ENCODE measurements around the gene SYT1.

Gene SYT1

DNA sequence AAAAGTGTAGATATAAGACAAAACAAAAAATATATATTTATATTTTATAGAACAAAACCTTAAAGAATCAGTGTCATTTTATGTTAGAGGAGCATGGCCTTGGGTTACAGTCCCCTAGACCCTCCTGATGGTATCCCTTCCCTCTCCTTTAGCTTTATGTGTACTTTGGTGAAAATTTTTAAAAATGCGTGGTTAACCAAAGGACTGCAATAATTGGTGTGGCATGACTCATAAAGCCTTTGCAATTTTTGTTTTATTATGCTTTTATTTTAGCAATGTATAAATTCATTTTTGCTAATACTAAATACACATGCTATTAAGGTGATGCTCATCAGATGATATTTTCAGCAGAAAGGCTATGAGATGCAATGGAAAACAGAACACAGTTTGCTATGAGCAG is 264.4 kb downstream of the SYT1 start:
- no peaks in the 10 kb centered on the region for H3K36me3 ChIP-seq (ENCODE audit: control insufficient read depth, insufficient read depth, low read length)
- H3K9me3 ChIP-seq (ENCODE audit: control insufficient read depth, insufficient read depth, low read length) = no peaks in the 10 kb centered on the region
- H3K4me3 ChIP-seq (ENCODE audit: low read depth, low read length) = no peak overlapping the region
- no peak overlapping the region for H3K9ac ChIP-seq (ENCODE audit: low read depth, low read length)
- no peaks in the 10 kb centered on the region for H3K4me1 ChIP-seq (ENCODE audit: control insufficient read depth, insufficient read depth, low read length)
- H3K27me3 ChIP-seq (ENCODE audit: control insufficient read depth, insufficient read depth, low read length) = no peaks in the 10 kb centered on the region
- no peak overlapping the region for H3K27ac ChIP-seq (ENCODE audit: low read depth, low read length)

DNA sequence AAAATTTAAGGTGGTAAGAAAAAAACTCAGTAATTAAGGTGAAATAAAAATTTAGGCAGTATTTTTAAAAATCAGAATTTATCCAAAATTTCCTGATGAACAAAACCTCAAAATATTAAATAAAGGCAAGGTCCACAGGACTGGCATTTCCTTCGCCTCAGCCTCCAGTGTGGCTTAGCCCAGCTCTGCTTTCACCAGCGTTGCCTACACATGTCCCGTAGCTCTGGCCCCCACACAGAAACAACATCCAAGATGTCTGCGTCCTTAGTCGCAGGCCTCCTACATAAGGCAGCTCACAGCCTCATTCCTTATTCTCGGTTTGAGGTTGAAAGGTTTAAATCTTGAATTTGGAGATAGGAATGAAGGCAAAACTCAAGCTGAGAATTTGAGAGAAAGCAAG is 274.3 kb downstream of the SYT1 start:
- Histone ChIP-seq H3K27ac (ENCODE audit: low read depth, low read length) (no peak overlapping the region), H3K36me3 (ENCODE audit: control insufficient read depth, insufficient read depth, low read length) (no peaks in the 10 kb centered on the region), H3K4me3 (ENCODE audit: low read depth, low read length) (no peak overlapping the region), H3K27me3 (ENCODE audit: control insufficient read depth, insufficient read depth, low read length) (no peaks in the 10 kb centered on the region), H3K4me1 (ENCODE audit: control insufficient read depth, insufficient read depth, low read length) (no peaks in the 10 kb centered on the region), H3K9me3 (ENCODE audit: control insufficient read depth, insufficient read depth, low read length) (no peaks in the 10 kb centered on the region), H3K9ac (ENCODE audit: low read depth, low read length) (no peak overlapping the region)

DNA sequence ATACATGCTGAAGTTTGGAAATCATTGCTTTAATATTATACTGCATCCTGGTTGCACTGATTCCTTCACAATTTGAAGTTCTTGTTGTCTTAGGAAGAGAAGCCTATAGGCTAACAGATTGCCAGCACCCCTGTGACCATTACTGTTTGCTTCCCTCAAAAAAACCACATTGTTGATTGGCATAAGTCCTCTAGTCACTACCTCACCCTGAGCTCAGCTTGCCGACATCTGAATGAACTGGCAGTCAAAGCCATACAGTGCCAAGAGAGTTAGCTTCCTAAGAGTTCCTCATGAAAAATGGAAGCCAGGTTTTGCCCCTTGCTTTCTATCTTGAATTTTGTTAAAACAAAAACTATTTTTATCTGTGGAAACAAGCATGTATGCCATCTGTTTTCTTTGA is 276.1 kb downstream of the SYT1 start:
- Histone ChIP-seq H3K36me3 (ENCODE audit: control insufficient read depth, insufficient read depth, low read length) (no peaks in the 10 kb centered on the region), H3K9me3 (ENCODE audit: control insufficient read depth, insufficient read depth, low read length) (no peaks in the 10 kb centered on the region), H3K27ac (ENCODE audit: low read depth, low read length) (no peak overlapping the region), H3K4me1 (ENCODE audit: control insufficient read depth, insufficient read depth, low read length) (no peaks in the 10 kb centered on the region), H3K27me3 (ENCODE audit: control insufficient read depth, insufficient read depth, low read length) (no peaks in the 10 kb centered on the region), H3K4me3 (ENCODE audit: low read depth, low read length) (no peak overlapping the region), H3K9ac (ENCODE audit: low read depth, low read length) (no peak overlapping the region)

DNA sequence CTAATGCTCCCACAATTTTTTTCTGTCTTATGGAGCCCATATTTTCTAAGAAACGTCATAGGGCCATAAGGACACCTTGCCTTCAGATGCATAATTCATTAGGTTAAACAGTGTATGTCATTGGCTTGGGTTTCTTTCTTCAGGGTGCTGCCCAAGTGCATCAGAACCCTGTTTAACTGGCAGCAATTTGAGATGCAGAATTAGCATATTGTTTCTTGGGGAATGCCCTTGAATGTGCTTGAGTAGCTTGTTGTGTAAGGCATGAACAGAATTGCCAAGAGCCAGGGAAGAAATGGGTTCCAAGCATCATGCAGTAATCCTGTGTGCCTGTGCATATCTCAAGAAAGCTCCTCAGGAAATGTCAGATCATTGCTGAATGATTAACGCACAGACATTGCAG is 277.2 kb downstream of the SYT1 start:
- H3K27ac ChIP-seq (ENCODE audit: low read depth, low read length) = no peak overlapping the region
- no peak overlapping the region for H3K4me3 ChIP-seq (ENCODE audit: low read depth, low read length)
- no peaks in the 10 kb centered on the region for H3K4me1 ChIP-seq (ENCODE audit: control insufficient read depth, insufficient read depth, low read length)
- H3K36me3 ChIP-seq (ENCODE audit: control insufficient read depth, insufficient read depth, low read length) = no peaks in the 10 kb centered on the region
- H3K9ac ChIP-seq (ENCODE audit: low read depth, low read length) = no peak overlapping the region
- no peaks in the 10 kb centered on the region for H3K9me3 ChIP-seq (ENCODE audit: control insufficient read depth, insufficient read depth, low read length)
- no peaks in the 10 kb centered on the region for H3K27me3 ChIP-seq (ENCODE audit: control insufficient read depth, insufficient read depth, low read length)

DNA sequence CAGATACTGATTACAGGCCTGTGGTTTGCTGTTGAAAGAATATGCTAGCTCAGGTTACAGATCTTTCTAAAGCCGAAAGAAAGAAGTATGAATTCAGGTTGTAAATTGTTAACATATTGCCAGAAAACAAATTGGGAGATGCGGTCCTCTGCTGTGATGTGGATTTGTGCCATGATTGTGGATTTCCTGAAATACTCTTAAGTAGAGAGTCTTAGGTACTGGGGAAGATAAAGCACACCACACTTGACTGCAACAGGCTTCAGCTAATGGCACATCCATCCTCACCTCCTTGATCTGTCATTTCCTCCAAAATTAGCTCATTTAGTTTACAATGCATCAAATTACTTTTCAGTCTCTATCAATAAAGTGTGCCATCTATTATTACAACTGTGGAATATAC is 279.2 kb downstream of the SYT1 start:
- H3K9ac ChIP-seq (ENCODE audit: low read depth, low read length) = no peak overlapping the region
- H3K4me3 ChIP-seq (ENCODE audit: low read depth, low read length) = no peak overlapping the region
- no peaks in the 10 kb centered on the region for H3K4me1 ChIP-seq (ENCODE audit: control insufficient read depth, insufficient read depth, low read length)
- H3K9me3 ChIP-seq (ENCODE audit: control insufficient read depth, insufficient read depth, low read length) = no peaks in the 10 kb centered on the region
- no peaks in the 10 kb centered on the region for H3K36me3 ChIP-seq (ENCODE audit: control insufficient read depth, insufficient read depth, low read length)
- no peak overlapping the region for H3K27ac ChIP-seq (ENCODE audit: low read depth, low read length)
- no peaks in the 10 kb centered on the region for H3K27me3 ChIP-seq (ENCODE audit: control insufficient read depth, insufficient read depth, low read length)

DNA sequence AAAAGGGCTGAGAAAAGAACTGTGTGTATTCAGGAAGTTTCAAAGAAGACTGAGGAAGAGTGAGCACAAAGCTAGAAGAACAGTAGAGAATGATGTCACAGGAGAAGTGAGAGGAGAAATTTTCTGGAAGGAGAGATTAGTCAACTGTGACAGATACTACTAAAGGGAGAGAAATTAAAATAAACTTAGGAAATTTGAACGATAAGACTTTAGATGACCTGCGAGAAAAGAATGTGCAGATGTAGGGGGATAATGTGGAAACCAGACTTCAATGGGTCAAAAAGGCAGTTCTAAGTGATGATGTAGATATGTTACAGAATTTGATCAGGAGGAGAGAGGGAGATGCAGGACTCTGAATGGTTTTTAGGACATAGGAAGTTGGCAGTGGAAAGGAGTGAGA is 287.4 kb downstream of the SYT1 start:
- H3K9me3 ChIP-seq (ENCODE audit: control insufficient read depth, insufficient read depth, low read length) = no peaks in the 10 kb centered on the region

DNA sequence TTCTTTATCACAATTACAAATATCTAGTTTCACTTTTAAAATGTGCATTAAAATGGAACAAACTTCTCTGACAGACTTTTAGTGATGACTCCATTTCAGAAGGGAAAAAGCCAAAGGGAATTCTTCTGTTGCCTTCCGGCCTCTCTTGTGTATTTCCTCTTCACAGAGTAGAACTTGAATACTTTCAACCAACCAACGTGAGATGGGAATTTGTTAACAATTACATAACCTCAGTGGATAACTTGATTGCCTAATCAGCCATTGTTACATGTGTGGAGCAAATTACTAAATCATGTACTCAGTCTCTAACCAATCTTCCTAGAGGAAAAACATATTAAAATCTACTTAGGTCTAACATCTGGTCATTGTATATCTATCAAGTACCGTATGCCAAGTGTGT is 291.1 kb downstream of the SYT1 start:
- H3K9ac ChIP-seq (ENCODE audit: low read depth, low read length) = no peak overlapping the region
- H3K36me3 ChIP-seq (ENCODE audit: control insufficient read depth, insufficient read depth, low read length) = no peaks in the 10 kb centered on the region
- H3K9me3 ChIP-seq (ENCODE audit: control insufficient read depth, insufficient read depth, low read length) = no peaks in the 10 kb centered on the region
- no peak overlapping the region for H3K27ac ChIP-seq (ENCODE audit: low read depth, low read length)
- H3K4me3 ChIP-seq (ENCODE audit: low read depth, low read length) = no peak overlapping the region
- H3K27me3 ChIP-seq (ENCODE audit: control insufficient read depth, insufficient read depth, low read length) = no peaks in the 10 kb centered on the region
- no peaks in the 10 kb centered on the region for H3K4me1 ChIP-seq (ENCODE audit: control insufficient read depth, insufficient read depth, low read length)

More for the DNA sequence above, 287.4 kb downstream of the SYT1 start:
- H3K36me3 ChIP-seq (ENCODE audit: control insufficient read depth, insufficient read depth, low read length) = no peaks in the 10 kb centered on the region
- no peak overlapping the region for H3K9ac ChIP-seq (ENCODE audit: low read depth, low read length)
- no peak overlapping the region for H3K27ac ChIP-seq (ENCODE audit: low read depth, low read length)
- H3K4me3 ChIP-seq (ENCODE audit: low read depth, low read length) = no peak overlapping the region
- no peaks in the 10 kb centered on the region for H3K27me3 ChIP-seq (ENCODE audit: control insufficient read depth, insufficient read depth, low read length)
- H3K4me1 ChIP-seq (ENCODE audit: control insufficient read depth, insufficient read depth, low read length) = no peaks in the 10 kb centered on the region

DNA sequence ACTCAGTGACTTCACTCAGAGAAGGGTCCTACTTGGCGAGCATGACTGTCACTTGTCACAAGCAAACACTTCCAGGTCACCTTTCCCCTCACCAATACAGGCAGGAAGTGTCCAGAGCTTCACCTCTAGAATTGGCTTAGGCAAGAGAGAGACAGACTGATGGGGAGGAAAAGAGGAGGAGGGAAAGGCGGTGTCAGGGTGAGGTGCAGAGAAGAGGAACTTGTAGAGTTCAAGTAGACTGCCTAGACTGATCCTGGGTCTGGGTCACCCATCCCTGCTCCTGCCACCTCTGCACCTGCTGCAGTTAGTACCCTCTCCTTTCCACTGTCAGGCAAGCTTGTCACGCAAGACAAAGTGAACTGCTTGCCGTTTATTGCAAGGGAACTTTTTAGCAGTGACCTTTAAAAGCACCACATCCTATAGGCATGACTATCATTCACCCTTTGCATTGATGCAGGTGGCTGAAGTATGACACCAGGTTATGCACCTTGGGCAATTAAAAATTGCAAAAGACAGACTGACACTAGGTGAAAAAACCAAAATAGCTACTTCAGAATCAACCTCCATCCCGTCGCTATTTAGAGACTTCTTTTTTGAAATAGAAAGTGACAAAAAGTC is 292.4 kb downstream of the SYT1 start:
- Histone ChIP-seq H3K36me3 (ENCODE audit: control insufficient read depth, insufficient read depth, low read length) (no peaks in the 10 kb centered on the region), H3K9me3 (ENCODE audit: control insufficient read depth, insufficient read depth, low read length) (no peaks in the 10 kb centered on the region), H3K27me3 (ENCODE audit: control insufficient read depth, insufficient read depth, low read length) (no peaks in the 10 kb centered on the region), H3K9ac (ENCODE audit: low read depth, low read length) (no peak overlapping the region), H3K4me1 (ENCODE audit: control insufficient read depth, insufficient read depth, low read length) (no peaks in the 10 kb centered on the region), H3K27ac (ENCODE audit: low read depth, low read length) (no peak overlapping the region), H3K4me3 (ENCODE audit: low read depth, low read length) (no peak overlapping the region)

DNA sequence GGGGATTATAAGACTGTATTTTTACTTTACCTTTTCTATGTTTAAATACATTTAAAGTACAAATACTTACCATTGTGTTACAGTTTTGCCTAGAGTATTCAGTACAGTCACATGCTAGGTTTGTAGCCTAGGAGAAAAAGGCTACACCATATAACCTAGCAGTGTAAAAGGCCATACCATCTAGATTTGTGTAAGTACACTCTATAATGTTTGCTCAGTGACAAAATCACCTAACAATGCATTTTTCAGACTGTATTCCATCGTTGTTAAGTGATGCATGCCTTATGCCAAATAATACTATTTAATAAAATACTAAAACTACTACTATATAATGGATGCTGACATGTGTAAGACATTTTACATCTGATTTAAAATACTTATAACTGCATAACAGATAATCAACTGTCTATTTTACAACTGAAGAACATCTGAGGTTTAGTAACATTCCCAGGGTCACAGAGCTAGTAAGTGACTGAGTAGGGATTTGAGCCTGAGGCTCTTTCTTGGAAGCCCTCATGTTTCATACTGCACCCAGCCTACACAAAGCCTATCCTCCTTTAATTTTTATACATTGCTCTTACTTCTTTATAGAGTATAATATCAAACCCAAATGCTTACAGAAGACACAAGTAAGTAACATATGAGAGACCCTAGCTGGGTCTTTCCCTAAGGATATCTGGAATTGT is 296.8 kb downstream of the SYT1 start:
- Histone ChIP-seq H3K4me1 (ENCODE audit: control insufficient read depth, insufficient read depth, low read length) (no peaks in the 10 kb centered on the region), H3K4me3 (ENCODE audit: low read depth, low read length) (no peak overlapping the region), H3K9ac (ENCODE audit: low read depth, low read length) (no peak overlapping the region), H3K36me3 (ENCODE audit: control insufficient read depth, insufficient read depth, low read length) (no peaks in the 10 kb centered on the region), H3K27ac (ENCODE audit: low read depth, low read length) (no peak overlapping the region), H3K27me3 (ENCODE audit: control insufficient read depth, insufficient read depth, low read length) (no peaks in the 10 kb centered on the region), H3K9me3 (ENCODE audit: control insufficient read depth, insufficient read depth, low read length) (no peaks in the 10 kb centered on the region)

DNA sequence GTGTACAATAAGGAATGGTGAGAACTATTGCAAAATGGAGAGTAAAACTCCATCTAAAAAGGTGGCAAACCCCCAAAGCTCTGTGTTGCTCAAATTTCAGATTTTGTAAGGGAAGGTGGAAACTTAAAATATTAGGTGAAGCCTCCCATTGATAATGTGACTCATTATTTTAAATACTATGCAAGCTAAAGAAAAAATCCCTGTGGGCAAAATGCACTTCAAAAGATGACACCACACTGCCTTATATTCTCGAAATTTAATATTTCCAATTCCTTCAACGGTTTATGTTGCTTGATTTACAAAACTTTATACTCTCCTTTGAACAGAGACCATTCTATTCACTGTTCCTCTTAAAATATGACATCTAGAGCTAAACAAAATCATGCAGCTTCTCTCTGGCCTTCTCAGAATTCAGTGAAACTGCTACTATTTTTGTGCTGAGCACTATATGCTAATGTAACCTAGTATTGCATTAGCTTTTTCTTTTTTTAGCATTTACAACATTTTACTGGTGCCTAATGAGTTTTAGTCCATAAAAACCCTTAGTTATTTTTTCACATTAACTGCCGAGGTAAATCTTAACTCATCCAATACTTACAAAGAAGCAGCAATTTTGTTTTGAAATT is 297.7 kb downstream of the SYT1 start:
- Histone ChIP-seq H3K36me3 (ENCODE audit: control insufficient read depth, insufficient read depth, low read length) (no peaks in the 10 kb centered on the region), H3K27ac (ENCODE audit: low read depth, low read length) (no peak overlapping the region), H3K9ac (ENCODE audit: low read depth, low read length) (no peak overlapping the region), H3K4me3 (ENCODE audit: low read depth, low read length) (no peak overlapping the region), H3K4me1 (ENCODE audit: control insufficient read depth, insufficient read depth, low read length) (no peaks in the 10 kb centered on the region), H3K9me3 (ENCODE audit: control insufficient read depth, insufficient read depth, low read length) (no peaks in the 10 kb centered on the region), H3K27me3 (ENCODE audit: control insufficient read depth, insufficient read depth, low read length) (no peaks in the 10 kb centered on the region)

DNA sequence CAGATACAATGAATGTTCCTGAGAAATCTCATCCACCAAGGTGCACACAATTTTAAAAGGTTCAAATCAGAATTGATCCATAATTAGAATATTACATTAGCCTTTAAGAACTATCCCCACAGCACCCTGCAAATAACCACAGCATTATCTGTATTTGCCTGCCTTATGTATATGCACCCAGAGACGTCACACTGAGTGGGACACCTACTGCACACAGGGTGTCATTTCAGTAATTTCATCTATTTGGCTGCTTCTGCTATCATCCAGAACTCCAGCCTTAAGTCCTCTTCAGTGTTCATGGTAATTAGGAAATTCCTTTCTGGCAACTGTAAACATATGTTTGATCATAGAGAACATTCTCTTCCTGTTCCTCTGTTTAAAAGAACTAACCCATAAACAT is 298.4 kb downstream of the SYT1 start:
- Histone ChIP-seq H3K27ac (ENCODE audit: low read depth, low read length) (no peak overlapping the region), H3K36me3 (ENCODE audit: control insufficient read depth, insufficient read depth, low read length) (no peaks in the 10 kb centered on the region), H3K27me3 (ENCODE audit: control insufficient read depth, insufficient read depth, low read length) (no peaks in the 10 kb centered on the region), H3K4me1 (ENCODE audit: control insufficient read depth, insufficient read depth, low read length) (no peaks in the 10 kb centered on the region), H3K4me3 (ENCODE audit: low read depth, low read length) (no peak overlapping the region), H3K9me3 (ENCODE audit: control insufficient read depth, insufficient read depth, low read length) (no peaks in the 10 kb centered on the region), H3K9ac (ENCODE audit: low read depth, low read length) (no peak overlapping the region)

Data from HUES48 (cell line).